Mesenchymal stem cell (in vitro differentiated cells and primary cell): ENCODE data around the gene NUP210.
A peak's percentile ranks its signal among the peaks of the same experiment; 100 is the strongest.
"Not testable (repeated sequence)": the region's sequence is repeated elsewhere in the genome, so short reads cannot be mapped to it uniquely, and the experiment has no call there.

Source experiments
- DNase-seq: peaks from one replicate; pipeline ENCODE4 v3.0.0-alpha.2; 2013
- H2AFZ ChIP-seq: one replicate; pipeline ENCODE4 v1.6.1; 2013; ENCODE audit warnings: low read depth, mild to moderate bottlenecking, control low read depth, inconsistent platforms, low read length, moderate library complexity
- H2AK5ac ChIP-seq: 2 replicates; pipeline ENCODE4 v1.6.1; 2013; ENCODE audit warnings: low read length, moderate library complexity, mild to moderate bottlenecking, inconsistent platforms; ENCODE audit not compliant: severe bottlenecking
- H2BK120ac ChIP-seq: one replicate; pipeline ENCODE4 v1.6.1; 2013; ENCODE audit warnings: low read depth, mild to moderate bottlenecking, inconsistent platforms, low read length, moderate library complexity
- H2BK12ac ChIP-seq, 2 experiments: one replicate each; pipeline ENCODE4 v1.6.1; 2013; ENCODE audit warnings: inconsistent platforms in 2 of 2, low read length in 2 of 2, mild to moderate bottlenecking in 2 of 2, moderate library complexity in 2 of 2, control low read depth in 1 of 2
- H2BK15ac ChIP-seq: one replicate; pipeline ENCODE4 v1.6.1; 2013; ENCODE audit warnings: mild to moderate bottlenecking, low read depth, inconsistent platforms; ENCODE audit not compliant: poor library complexity, severe bottlenecking
- H2BK5ac ChIP-seq: 2 replicates; pipeline ENCODE4 v1.6.1; 2013; ENCODE audit warnings: low read depth, mild to moderate bottlenecking, low read length, control low read depth, inconsistent platforms; ENCODE audit not compliant: poor library complexity, severe bottlenecking
- H3K14ac ChIP-seq, 2 experiments: one replicate each; pipeline ENCODE4 v1.6.1; 2013; ENCODE audit warnings: inconsistent platforms in 2 of 2, low read length in 2 of 2, control low read depth in 1 of 2, mild to moderate bottlenecking in 1 of 2, moderate library complexity in 1 of 2
- H3K18ac ChIP-seq, 2 experiments: one replicate each; pipeline ENCODE4 v1.6.1; 2013; ENCODE audit warnings: inconsistent platforms in 2 of 2, low read length in 2 of 2, control low read depth in 1 of 2, low read depth in 1 of 2, mild to moderate bottlenecking in 1 of 2
- H3K23ac ChIP-seq, 2 experiments: one replicate each; pipeline ENCODE4 v1.6.1; 2013; ENCODE audit warnings: inconsistent platforms in 2 of 2, low read length in 2 of 2, mild to moderate bottlenecking in 2 of 2, moderate library complexity in 2 of 2, control low read depth in 1 of 2
- H3K27ac ChIP-seq: 2 replicates; pipeline ENCODE4 v1.5.1; 2013; ENCODE audit warnings: mild to moderate bottlenecking, moderate library complexity, low read length, control low read depth, inconsistent platforms; ENCODE audit not compliant: poor library complexity, severe bottlenecking
- H3K27me3 ChIP-seq, 2 experiments: 2 replicates each; pipeline versions ENCODE4 v1.6.1 to v1.7.0; 2013; ENCODE audit warnings: low read length in 2 of 2, mild to moderate bottlenecking in 2 of 2, moderate library complexity in 2 of 2, control low read depth in 1 of 2, inconsistent platforms in 1 of 2; ENCODE audit not compliant: control insufficient read depth in 1 of 2, insufficient read depth in 1 of 2
- H3K36me3 ChIP-seq, 2 experiments: 2 replicates each; pipeline versions ENCODE4 v1.6.1 to v1.7.0; 2013; ENCODE audit warnings: low read length in 2 of 2, control low read depth in 1 of 2, inconsistent platforms in 1 of 2, low read depth in 1 of 2, mild to moderate bottlenecking in 1 of 2; ENCODE audit not compliant: insufficient read depth in 2 of 2, control insufficient read depth in 1 of 2
- H3K4ac ChIP-seq, 2 experiments: one replicate each; pipeline ENCODE4 v1.6.1; 2013; ENCODE audit warnings: inconsistent platforms in 2 of 2, low read length in 2 of 2, mild to moderate bottlenecking in 2 of 2, moderate library complexity in 2 of 2, control low read depth in 1 of 2, low read depth in 1 of 2
- H3K4me1 ChIP-seq: 2 replicates; pipeline ENCODE4 v1.6.1; 2013; ENCODE audit warnings: low read depth, low read length, control low read depth; ENCODE audit not compliant: control insufficient read depth, insufficient read depth
- H3K4me2 ChIP-seq: 2 replicates; pipeline ENCODE4 v1.6.1; 2013; ENCODE audit warnings: low read length, mild to moderate bottlenecking, inconsistent platforms; ENCODE audit not compliant: poor library complexity, severe bottlenecking
- H3K4me3 ChIP-seq, 2 experiments: 2 replicates each; pipeline versions ENCODE4 v1.5.1 to v1.7.0; 2013; ENCODE audit warnings: low read length in 2 of 2, mild to moderate bottlenecking in 2 of 2, control low read depth in 1 of 2, low read depth in 1 of 2; ENCODE audit not compliant: insufficient read depth in 1 of 2
- H3K79me1 ChIP-seq: replicated peaks from 2 replicates; pipeline ENCODE4 v1.6.1; 2013; ENCODE audit warnings: mild to moderate bottlenecking, control low read depth, low read length, inconsistent platforms; ENCODE audit not compliant: poor library complexity, severe bottlenecking
- H3K9ac ChIP-seq: 2 replicates; pipeline ENCODE4 v1.7.0; 2013; ENCODE audit warnings: mild to moderate bottlenecking, low read length, moderate library complexity
- H3K9me3 ChIP-seq: 2 replicates; pipeline ENCODE4 v1.7.0; 2013; ENCODE audit warnings: mild to moderate bottlenecking, low read length; ENCODE audit not compliant: control insufficient read depth
- H4K8ac ChIP-seq: one replicate; pipeline ENCODE4 v1.6.1; 2013; ENCODE audit warnings: inconsistent platforms, mild to moderate bottlenecking, low read length, moderate library complexity
- H4K91ac ChIP-seq: one replicate; pipeline ENCODE4 v1.6.1; 2013; ENCODE audit warnings: mild to moderate bottlenecking, low read length, inconsistent platforms
- WGBS: methylation state at CpG from one replicate; pipeline ENCODE4 v1.1.7; 2013; ENCODE audit warnings: mixed read lengths; 5-methylcytosine and 5-hydroxymethylcytosine counted together

Gene NUP210

GRCh38 chr3:13451301-13451673 lies 31.2 kb upstream of the NUP210 start:
- peak overlapping the region; percentile 27 to 86 for H3K4me3 ChIP-seq
- WGBS, result 13% methylated on average over 4 of the region's 7 CpGs
- H3K9ac ChIP-seq, result peak overlapping the region; percentile 90
- H2BK120ac ChIP-seq, result no peak overlapping the region
- no peak overlapping the region for H2AK5ac ChIP-seq
- peaks cover 0 to 4% of the 10 kb centered on the region in 2 experiments for H3K27me3 ChIP-seq
- no peaks in the 10 kb centered on the region for H3K9me3 ChIP-seq
- H3K23ac ChIP-seq, result no peak overlapping the region
- H3K36me3 ChIP-seq, result no peaks in the 10 kb centered on the region
- peak overlapping the region in 1 of 2 experiments; percentile 44 for H3K14ac ChIP-seq
- no peak overlapping the region for H3K4ac ChIP-seq
- peak overlapping the region; percentile 84 for H4K8ac ChIP-seq
- H4K91ac ChIP-seq, result no peak overlapping the region
- no peak overlapping the region for H2BK12ac ChIP-seq
- no peaks in the 10 kb centered on the region for H3K79me1 ChIP-seq
- no peak overlapping the region for H3K27ac ChIP-seq
- no peak for DNase-seq
- peaks cover 6% of the 10 kb centered on the region for H3K4me1 ChIP-seq
- no peak overlapping the region for H2BK5ac ChIP-seq
- H2AFZ ChIP-seq, result peak overlapping the region; percentile 68
- peak overlapping the region in 1 of 2 experiments; percentile 50 for H3K18ac ChIP-seq
- H3K4me2 ChIP-seq, result peak overlapping the region; percentile 70
- no peak overlapping the region for H2BK15ac ChIP-seq

GRCh38 chr3:13442882-13443281 lies 22.8 kb upstream of the NUP210 start:
- not testable (repeated sequence) for H3K23ac ChIP-seq, H3K4me2 ChIP-seq, H2BK5ac ChIP-seq, H2BK12ac ChIP-seq, H2BK120ac ChIP-seq, H3K9me3 ChIP-seq, H3K27ac ChIP-seq, H3K4me1 ChIP-seq, H3K9ac ChIP-seq, H3K27me3 ChIP-seq, H4K91ac ChIP-seq, DNase-seq, H3K36me3 ChIP-seq, H3K79me1 ChIP-seq, H3K4me3 ChIP-seq, H2BK15ac ChIP-seq, H3K4ac ChIP-seq, H2AK5ac ChIP-seq, H2AFZ ChIP-seq, H4K8ac ChIP-seq, H3K18ac ChIP-seq, H3K14ac ChIP-seq
- WGBS, result 50% methylated on average over 1 of the region's 2 CpGs

GRCh38 chr3:13440204-13440817 lies 20.2 kb upstream of the NUP210 start:
- no peak overlapping the region for H3K23ac ChIP-seq
- no peak for DNase-seq
- H3K4me2 ChIP-seq, result no peak overlapping the region
- H2BK12ac ChIP-seq, result no peak overlapping the region
- H4K91ac ChIP-seq, result no peak overlapping the region
- H3K9me3 ChIP-seq, result no peaks in the 10 kb centered on the region
- no peak overlapping the region for H4K8ac ChIP-seq
- H3K27me3 ChIP-seq, result peaks cover 0 to 21% of the 10 kb centered on the region in 2 experiments
- no peak overlapping the region for H2BK15ac ChIP-seq
- no peak overlapping the region for H3K9ac ChIP-seq
- no peak overlapping the region for H3K18ac ChIP-seq
- no peaks in the 10 kb centered on the region for H3K4me1 ChIP-seq
- no peak overlapping the region for H3K4me3 ChIP-seq
- no peak overlapping the region for H2BK120ac ChIP-seq
- no peaks in the 10 kb centered on the region for H3K36me3 ChIP-seq
- no peak overlapping the region for H2BK5ac ChIP-seq
- H2AK5ac ChIP-seq, result no peak overlapping the region
- H3K27ac ChIP-seq, result no peak overlapping the region
- no peak overlapping the region for H2AFZ ChIP-seq
- H3K14ac ChIP-seq, result no peak overlapping the region
- H3K79me1 ChIP-seq, result no peaks in the 10 kb centered on the region
- WGBS, result 82% methylated on average over 4 of the region's 4 CpGs
- no peak overlapping the region for H3K4ac ChIP-seq

- not testable (repeated sequence) for H2BK15ac ChIP-seq, H2AK5ac ChIP-seq, H2AFZ ChIP-seq, H3K4me2 ChIP-seq, H4K8ac ChIP-seq, H4K91ac ChIP-seq, H3K9me3 ChIP-seq, H3K27ac ChIP-seq, H3K36me3 ChIP-seq, H2BK5ac ChIP-seq, H3K4me1 ChIP-seq, H3K4ac ChIP-seq, H3K18ac ChIP-seq, H3K4me3 ChIP-seq, H3K9ac ChIP-seq, DNase-seq, H3K14ac ChIP-seq, H2BK120ac ChIP-seq, H2BK12ac ChIP-seq, H3K23ac ChIP-seq, H3K79me1 ChIP-seq
- H3K27me3 ChIP-seq, result peaks cover 0 to 21% of the 10 kb centered on the region in 2 experiments
- WGBS, result 86% methylated on average over 4 of the region's 4 CpGs
These were observed 16.1 kb upstream of the NUP210 start for GRCh38 chr3:13436213-13436612.
